GM18907 (cell line): Measurements from ENCODE around the gene FGF16.
"Not testable (repeated sequence)": the region's sequence is repeated elsewhere in the genome, so short reads cannot be mapped to it uniquely, and the experiment has no call there.

Experiments used
- ATAC-seq: cut with Tn5 transposase; IDR thresholded peaks from one replicate; pipeline ENCODE4 v1.9.1; 2021; ENCODE audit warnings: mild to moderate bottlenecking, moderate library complexity; ENCODE audit not compliant: unreplicated experiment

The FGF16 gene

DNA sequence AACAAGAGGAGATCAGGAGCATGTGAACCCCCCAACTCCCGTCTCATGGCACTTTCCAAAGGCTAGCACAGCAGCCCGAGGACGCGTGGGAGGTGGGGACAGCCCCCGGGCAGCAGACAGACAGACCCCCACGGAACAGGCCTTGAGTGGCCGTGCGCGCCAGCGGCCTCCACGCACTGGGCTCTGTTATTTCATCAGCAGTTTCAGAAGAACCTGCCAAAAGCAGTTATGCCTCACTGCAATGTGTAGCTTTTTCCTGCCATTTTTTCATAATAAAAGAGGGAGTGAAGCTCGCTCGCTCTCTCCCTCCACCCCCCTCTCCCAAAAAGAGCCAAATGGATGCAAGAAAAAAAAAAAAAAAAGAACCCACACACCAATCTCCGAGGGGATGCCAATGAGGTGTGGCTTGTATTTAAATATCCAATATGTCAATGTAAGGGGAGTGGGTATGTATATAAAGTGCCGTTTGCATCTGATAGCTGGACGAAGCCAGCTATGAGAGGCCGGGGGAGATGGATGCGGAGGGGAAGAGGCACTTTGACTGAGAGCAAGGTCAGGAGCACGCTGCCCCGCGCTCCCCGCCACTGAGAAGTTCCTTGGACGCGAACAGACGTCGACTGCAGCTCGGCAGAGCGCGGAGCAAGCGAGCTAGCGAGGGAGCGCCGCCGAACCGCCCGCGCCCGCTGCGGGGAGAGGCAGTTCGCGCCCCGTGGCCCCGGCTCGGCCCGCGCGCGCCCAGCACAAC lies at the start of gene FGF16:
TSS of gene FGF16 (plus strand) at position 482 of the 745 bp plus-strand sequence. CDS start 286 bp downstream, outside the sequence.
- no peak for ATAC-seq

DNA sequence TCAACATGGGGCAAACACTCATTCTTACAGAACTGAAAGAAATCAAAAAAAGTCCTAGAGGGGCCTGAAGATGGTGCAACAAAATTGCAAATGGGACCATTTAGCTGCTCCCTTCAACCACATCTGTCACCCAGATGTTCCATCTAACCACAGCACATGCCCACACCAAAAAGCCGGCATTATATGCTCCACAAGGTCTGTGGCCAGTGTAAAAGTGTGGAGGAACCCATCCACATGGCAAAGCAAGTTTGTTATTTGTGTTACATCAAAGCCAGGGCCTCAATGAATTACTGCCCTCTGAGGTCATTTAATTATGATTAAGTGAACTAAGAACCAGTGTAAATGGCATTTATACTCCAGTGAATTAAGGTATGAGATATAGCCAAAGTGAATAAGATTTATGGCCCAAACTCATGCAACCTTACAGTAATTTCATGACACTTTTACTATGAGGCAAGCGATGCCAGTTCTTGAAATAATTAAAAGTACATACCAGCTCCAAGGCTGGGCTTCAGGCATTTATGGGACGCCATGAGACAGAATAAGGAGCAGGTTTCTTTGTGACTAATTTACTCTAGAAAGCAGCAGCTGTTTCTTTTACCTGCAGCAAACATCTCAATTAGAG lies 48.7 kb upstream of the FGF16 start:
- no peak for ATAC-seq

DNA sequence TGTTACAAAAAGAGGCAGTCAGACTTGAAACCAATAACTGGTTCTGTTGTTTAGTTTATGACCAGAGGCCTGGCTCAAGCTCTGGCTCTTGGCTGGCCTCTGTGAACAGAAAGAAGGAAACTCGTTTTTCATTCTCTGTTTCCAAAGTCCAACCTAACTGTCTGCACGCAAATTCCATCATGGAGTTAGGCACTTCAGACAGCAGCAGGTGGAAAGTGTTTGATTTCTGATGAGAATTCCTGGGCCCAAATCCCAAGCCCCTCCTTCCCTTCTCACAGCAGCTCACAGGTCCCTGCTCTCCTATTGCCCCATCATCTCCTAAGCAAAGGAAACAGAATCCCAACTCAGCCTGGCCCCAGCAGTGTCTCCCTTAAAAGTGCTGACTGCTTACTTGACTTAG lies 42.8 kb upstream of the FGF16 start:
- ATAC-seq: no peak

GRCh38 chrX:77407821-77408220 lies 39.4 kb upstream of the FGF16 start:
- not testable (repeated sequence) for ATAC-seq

- no peak for ATAC-seq
Observed at GRCh38 chrX:77412631-77413030, 34.6 kb upstream of the FGF16 start.

GRCh38 chrX:77415161-77415560 lies 32.0 kb upstream of the FGF16 start:
- no peak for ATAC-seq

- no peak for ATAC-seq
Observed at GRCh38 chrX:77415882-77416281, 31.3 kb upstream of the FGF16 start.

DNA sequence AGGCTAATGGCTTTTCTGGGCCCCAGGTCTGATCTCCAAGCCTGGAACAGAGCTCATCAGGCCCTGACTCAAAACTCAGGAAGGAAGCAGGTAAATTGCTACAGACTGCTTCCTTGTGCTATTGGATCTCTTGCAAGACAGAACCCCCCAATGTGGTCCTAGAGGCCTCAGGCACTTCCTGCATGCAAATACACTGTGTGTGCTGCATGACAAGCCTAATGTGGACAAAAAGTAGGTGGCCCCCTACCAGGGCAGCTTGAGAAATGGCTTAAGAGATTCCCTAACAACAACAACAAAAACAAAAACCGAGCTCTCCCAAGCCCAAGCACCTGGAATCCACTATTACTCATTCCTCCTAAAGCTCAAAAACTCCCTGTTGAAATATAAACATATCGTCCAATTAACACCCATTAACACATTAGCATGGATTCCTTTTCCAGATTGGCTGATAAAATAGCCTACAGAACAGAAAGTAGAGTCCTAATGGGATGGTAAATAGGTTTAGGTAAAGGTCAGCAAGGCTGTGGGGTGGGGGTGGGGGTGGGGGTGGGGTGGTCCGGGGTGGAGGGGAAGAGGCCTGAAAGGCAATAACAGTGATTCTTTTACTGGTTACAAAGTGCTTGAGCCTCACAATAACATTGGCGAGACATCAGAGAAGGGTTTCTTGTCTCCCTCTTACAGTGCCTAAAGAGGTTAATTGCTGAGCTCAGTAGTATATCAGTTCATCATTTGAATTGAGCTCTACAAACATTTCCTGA lies 24.1 kb upstream of the FGF16 start:
- peak; percentile 46 for ATAC-seq

DNA sequence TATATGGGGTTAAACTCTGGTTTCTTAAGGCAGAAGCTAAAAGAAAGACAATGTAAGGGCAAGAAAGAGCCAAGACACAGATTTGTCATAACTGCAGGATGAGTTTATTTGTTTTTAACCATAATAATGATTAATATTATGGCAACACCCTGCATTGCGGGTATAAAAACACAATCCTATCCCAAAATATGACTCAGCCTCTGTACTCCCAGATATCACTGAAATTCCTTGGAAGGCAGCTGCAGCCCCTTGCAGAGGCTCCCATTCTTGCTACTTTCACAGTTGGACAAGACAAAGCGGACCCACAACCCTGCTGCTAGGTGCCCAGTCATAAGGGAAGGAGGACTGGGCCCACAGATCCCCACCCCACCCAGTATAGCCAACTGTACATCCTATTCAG lies 20.4 kb upstream of the FGF16 start:
- ATAC-seq: no peak

GRCh38 chrX:77427611-77428010 lies 19.6 kb upstream of the FGF16 start:
- ATAC-seq: no peak

DNA sequence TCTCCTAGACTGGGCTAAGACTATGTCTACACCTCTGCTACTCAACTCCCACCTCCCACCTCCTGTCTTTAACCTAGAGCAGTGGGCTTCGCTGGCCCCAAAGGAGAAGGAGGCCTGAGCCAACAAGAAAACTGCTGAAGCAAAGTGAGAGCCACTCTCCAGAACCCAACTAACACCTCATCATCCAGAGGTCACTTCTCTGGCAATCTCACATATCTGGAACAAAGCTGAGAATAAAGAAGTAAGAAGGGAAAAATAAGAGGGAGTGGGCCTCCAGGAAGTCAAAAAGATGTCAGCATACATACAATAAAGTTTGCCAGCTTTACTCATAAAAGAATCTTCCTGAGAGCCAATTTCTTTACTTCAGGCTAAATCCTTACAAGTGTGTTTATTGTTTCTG lies 18.6 kb upstream of the FGF16 start:
- ATAC-seq: no peak

DNA sequence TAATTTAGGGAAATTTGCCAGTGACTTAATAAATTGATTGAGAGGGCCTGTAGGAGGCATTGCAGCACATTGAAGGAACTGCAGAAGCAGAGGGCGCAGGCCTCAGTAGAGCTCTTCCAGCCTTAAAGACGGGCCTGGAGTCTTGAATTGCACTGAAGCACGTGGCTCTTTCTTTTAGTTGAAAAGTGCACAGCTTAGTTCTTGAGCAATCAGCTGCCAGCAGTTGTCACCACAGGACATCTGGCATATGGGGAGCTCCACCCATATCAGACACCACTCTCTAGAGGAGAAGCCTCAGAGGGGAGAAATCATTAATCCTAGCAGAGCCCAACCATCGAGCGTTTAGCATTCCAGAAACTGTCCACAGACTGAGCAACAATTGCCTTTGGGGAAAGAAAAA lies 16.0 kb upstream of the FGF16 start:
- ATAC-seq: no peak

DNA sequence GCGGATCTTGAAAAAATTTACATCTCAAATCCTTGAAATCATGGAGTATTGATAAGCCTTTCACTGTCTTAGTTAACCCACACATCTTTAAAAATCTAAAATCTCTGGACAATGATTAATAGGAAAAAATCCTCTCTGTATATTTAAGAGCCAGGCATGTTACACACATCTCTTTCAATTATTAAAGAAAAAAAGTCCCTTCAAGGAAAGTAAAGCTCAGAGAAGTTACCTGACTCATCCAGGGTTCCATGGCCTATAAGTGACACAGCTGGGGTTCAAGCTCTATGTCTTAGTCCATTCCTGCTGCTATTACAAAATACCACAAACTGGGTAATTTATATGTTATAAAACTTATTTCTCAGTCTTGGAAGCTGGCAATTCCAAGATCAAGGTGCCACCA lies 14.2 kb upstream of the FGF16 start:
- peak; percentile 68 for ATAC-seq

- ATAC-seq: no peak
Observed at GRCh38 chrX:77434962-77435361, 12.2 kb upstream of the FGF16 start.

DNA sequence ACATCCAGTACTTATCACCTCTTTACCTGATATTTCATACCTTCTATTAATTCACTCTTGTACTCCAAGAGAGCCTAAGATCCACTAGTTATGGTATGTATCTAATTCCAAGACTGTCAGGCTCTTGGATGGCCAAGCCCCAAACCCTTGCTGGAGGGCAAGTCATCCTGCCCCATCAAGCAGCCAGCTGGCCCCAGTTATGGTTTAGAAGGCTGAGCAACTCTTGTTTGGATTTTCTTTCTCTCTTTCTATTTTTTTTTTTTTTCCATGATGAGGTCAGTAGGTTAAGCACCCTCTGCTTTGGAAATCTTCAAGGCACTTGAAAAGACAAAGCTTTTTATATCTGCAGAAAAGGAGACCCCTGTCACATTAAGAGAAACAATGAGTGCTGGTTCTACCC lies 10.9 kb upstream of the FGF16 start:
- ATAC-seq: no peak

DNA sequence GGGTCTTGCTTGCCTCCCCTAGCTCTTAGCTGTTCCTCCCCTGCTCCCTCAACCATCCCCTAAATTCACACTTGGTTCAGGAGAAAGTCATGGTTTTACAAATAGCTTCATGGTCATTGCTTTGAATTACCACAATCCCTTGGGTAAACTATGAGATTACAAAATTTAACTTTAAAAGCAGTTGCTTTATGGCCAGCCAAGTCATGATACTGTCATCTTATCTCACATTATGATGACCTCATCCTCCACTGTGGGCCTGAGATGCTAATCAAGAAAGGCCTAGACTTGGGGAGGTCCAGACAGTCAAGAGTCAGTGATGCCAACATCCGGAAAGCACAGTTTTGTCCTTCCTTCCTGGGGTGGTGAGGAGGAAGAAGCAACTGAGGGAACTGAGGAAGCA lies 10.5 kb upstream of the FGF16 start:
- no peak for ATAC-seq

- no peak for ATAC-seq
Observed at GRCh38 chrX:77440330-77440729, 6.9 kb upstream of the FGF16 start.

DNA sequence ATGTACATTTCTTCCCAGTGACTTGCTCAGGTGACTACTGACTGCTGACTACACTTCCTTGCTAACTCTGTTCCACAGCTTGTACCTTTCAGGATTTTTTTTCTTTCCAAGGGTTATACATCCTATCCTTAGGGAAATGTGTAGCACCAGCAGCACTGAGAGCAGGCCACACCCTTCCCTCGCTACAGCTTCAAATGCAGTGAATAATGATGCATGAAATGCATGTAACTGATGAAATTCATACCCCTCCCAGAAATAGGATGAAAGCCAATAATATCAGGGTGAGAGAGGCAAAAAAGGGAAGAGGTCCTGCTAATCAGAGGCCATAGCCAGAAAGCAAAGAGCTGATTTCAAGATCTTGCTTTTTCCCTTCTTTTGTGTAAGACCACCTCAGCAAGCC lies 6.2 kb upstream of the FGF16 start:
- no peak for ATAC-seq

GRCh38 chrX:77441479-77441878 lies 5.7 kb upstream of the FGF16 start:
- no peak for ATAC-seq

- no peak for ATAC-seq
Observed at GRCh38 chrX:77442728-77443127, 4.5 kb upstream of the FGF16 start.

DNA sequence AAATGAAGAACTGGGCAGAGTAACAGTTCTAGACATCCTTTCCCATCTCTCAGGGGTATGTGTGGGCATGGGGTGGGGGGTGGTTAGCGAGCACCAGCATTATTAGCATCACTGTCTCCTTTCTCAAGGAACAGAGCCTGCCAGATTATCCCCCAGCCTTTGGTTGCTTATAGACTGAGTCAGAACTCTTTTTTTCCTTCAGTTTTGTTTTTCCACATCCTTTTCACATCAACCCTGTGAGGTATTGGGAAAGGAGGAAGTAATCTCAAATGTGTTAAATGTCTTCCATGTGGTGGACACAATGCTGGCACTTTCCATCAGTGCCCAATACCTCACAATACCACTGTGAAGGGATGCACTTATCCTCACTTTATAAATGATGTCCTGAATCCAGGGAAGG lies 3.1 kb upstream of the FGF16 start:
- ATAC-seq: no peak

DNA sequence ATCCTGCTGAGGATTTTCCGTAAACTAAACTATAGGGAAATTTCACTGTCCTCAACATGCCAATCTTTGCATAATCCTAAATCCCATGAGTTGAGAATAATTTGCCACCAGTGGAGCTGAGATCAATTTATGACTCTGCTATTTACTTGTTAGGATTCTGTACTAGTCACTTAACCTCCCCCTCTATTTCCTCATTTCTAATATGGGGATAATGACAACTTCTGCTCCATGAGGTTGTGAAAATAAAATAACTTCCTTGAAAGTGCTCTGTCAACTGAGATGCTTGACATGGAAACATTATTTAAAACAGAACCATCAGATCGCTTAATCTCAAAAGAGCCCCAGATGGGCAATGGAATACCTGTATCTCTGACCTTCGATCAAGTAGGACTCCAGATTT lies 2.6 kb upstream of the FGF16 start:
- no peak for ATAC-seq
